CD4-positive, alpha-beta T cell treated with Interleukin-17A for 4 hours (primary cell): ENCODE results near the gene GRIA4.
"Not testable (repeated sequence)": the region's sequence is repeated elsewhere in the genome, so short reads cannot be mapped to it uniquely, and the experiment has no call there.

Source experiments
- DNase-seq: peaks from one replicate; pipeline ENCODE4 v3.0.0-alpha.2; 2020; ENCODE audit warnings: mixed read lengths

Gene GRIA4

DNA sequence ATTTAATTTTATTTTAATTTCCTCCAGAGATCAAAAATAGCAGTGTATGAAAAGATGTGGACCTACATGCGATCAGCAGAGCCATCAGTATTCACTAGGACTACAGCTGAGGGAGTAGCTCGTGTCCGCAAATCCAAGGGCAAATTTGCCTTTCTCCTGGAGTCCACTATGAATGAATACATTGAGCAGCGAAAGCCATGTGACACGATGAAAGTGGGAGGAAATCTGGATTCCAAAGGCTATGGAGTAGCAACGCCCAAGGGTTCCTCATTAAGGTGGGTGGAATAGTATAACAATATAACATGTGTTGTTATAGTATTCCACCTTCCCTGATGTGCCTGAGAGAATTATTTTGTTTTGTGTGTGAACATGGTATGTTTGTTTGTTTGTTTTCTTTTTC, 323.8 kb downstream of the GRIA4 start:
- no peak for DNase-seq

DNA sequence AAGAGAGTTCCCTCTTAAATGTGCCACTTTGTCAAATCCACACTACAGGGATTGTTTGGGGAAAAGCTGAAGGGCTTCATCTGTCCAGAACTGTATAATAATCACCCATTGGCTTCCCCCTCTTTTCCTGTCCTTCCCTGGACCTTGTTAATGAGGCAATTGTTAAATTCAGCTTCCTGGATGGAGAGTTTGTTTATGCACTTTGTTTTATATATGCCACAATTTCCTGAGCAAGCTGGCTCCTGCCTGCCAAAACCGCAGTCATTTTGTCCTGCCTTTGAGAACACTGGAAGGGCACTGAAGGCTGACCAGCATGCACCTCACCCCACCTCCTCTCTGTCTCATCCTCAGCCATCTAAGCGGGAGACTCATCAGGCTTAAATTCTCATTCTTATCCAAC, 325.9 kb downstream of the GRIA4 start:
- no peak for DNase-seq

DNA sequence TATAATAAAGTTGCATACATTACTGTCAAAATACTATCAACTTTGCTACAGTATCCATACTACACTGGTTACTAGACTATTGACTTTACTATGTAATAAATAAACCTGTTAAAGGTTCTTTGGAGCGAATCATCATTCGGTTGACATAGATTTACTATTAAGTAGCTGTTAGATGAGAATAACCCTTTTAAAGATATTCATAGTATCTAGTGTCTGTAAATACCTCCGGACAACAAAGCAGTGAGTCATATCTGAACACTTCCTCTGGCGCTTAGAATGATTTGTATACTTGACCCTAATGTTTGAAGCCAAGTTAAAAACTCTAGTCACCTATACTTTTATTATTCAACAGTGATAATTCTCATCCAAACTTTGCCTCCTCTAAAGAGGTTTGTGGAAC, 327.5 kb downstream of the GRIA4 start:
- DNase-seq, result no peak

DNA sequence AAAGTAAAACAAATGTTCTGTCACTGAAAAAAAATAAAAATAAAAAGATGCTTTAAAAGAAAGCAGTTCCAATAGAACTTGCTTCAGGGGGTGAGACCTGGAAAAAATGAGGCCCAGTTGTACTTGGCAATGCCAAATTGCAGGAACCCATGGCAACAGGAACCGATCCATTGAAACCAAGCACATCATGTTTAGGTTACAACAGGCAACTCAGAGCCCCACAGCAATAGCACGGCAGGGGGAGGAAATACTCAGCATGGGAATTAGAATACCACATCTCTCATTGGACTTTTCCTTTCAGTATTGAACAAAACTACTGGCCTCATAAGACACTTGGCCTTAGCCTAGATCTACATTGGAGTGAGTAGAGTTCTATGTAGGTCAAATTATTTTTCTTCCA, 327.9 kb downstream of the GRIA4 start:
- DNase-seq, result no peak

DNA sequence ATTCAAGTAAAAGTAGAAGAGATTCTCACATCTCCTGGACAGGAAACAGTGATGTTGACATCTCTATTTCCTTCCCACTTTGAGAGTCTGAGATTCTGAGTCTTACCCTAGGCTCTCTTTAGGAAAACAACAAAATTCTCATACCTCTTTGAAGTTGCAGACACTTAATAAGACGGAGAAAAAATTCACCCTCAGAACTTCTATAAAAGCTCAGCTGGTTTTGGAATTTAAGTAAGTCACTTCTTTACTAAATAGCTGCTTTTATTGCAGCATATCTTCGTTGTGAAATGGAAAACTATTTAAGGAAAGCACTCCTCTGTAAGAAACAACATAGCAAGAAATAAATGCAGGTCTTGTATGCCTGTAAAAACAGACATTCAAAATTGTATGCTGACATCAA, 333.0 kb downstream of the GRIA4 start:
- no peak for DNase-seq

DNA sequence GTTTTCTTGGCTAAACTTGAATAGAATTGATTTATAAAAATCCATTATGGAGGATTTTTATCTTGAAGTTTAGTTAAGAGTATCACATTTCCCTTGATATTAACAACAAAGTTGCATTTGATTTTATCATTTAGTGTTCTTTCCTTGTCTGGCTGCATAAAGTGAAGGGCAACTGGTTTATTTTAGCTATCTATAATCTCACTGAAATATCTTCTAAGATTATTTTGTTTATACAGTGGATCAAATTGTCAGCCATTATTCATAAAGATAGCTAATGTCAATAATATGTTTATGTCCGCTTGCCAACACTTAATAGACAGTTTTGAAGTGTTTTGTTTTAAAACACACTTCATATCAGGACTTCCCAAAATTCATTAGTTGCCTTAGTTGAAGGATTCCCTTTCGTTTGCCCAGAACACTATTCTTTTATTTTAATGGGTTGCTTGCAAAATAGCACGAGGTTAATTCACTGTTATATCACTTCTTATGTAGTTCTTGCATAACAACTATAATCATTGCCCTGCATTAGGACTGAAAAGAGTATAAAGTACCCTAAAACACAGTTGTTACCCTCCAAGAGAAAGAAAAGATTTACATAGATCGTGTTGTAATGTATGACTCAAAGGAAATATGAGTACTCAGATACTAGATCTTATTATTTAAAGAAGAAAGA, 339.2 kb downstream of the GRIA4 start:
- DNase-seq, result no peak

DNA sequence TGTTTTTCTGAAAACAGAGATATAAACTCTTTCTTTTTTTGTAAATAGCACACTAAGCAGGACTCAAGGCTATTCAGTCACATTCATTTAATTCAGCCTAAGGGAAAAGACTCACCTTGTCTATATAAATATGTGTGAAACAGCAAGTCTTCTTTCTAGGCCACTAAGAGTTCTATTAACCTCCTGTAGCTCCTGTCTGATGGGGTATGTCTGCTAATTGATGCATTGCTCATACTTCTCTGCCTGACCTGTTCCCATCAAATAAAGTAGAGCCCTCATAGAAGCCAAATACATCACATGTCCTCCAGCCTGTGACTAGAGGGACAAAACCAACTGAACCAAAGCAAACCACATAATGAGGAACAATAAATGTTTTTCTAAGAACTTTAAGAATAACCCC, 344.0 kb downstream of the GRIA4 start:
- DNase-seq, result no peak

DNA sequence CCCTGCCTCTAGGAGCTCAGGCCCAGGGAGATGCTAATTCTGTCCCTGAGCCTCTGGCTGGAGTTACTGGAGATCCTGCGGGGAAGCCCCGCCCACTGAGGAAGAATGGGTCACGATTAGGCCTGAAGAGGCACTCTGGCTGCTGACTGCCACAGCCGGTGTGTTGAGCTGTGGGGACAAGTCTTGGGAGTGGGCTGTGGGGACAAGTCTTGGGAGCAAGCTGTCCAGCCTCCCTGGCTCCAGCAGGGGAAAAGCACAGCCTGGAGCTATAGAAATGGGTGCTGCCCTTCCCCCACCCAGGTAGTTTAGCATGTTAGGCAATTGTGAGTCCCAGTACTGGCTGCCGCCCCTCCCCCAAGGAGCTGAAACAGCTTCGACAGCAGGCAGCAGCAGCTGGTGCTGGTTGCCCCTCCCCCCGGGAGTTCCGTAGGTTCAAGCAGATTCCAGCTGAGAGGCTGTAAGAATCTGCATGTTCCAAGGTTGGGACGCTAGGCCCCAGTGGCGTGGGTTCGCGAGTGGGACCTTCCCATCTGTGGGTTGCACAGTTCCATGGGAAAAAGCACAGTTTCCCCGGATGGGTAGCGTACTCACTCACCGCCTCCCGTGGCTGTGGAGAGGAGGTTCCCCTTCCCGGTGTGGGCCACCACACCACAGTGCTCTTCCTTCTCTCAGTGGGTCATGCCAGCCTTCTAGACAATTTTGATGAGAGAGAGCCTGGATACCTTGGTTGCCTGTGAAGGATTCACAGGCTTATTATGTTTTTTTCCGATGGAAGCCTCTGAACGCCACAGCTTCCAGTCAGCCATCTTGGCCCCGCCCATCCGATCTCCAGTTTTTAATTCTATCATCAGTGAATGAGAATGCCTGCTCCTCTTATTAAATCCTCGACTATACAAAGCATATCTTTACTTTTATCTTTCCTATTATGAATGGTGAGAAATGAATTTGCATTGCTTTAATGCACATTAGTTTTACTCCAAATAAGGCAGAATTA, 350.7 kb downstream of the GRIA4 start:
- DNase-seq, result no peak

DNA sequence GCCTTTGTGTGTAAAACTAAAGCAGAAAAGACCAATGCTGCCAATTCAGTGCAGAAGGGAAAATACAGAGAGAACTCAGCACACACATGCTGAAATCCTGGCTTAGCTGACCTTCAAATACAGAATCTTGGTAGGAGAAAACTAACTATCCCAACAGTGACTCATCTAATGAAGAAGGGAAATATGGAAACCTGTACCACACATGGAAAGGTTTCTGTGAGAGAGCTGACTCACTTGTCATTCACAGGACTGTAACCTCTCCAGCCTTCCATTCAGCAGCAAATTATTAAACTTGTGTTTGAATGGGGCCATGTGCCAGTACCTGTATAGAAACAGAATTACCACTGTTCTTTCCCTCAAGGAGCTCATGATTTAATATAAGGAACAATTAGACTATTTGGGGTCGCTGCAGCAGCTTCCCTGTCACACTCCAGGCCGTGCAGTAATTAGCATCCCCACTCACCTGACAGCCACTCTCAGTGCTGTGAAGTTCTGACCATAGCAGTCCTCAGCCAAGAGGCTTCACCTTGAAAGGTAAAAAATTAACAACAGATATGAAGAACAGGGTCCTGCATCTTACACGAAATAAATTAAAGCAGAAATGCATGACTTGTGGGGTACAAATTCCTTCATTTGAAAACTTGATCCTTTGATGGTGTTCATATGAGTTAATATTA, 358.3 kb downstream of the GRIA4 start:
- no peak for DNase-seq

DNA sequence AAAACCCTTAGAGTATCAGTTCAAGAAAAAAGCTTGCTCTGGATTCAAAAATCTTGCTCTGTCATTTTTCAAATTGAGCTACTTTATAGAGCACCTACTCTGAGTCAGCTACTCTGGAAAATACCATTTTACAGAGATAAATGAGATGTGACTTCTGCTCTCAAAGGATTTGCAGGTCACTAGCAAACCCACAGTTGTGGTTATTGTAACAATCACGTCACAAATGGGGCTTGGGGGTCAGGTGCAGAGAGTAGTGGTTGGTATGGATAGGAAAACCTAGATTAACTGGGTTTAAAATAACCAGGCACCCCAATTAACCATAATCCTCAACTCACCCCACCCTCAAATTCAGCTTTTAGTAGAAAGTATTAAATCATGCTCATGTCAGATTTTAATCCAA, 359.9 kb downstream of the GRIA4 start:
- DNase-seq, result no peak

DNA sequence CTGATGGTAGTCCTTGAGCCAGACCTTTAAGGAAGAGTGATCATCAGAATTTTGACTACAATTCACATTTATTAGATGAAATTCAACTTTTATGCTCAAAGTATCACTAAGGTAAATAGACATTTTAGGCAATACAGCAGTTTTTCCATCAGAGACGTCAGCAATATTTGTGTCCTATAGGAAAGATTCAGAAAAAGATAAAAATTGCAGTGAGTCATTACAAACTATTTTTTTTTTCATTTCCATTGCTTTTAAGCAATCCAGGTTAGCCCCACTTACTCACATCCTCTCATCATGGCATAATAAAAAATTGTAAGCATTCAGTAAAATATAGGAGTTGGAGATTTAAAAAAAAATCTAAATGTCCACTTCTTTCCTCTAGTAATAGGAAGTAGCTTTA, 365.3 kb downstream of the GRIA4 start:
- no peak for DNase-seq

DNA sequence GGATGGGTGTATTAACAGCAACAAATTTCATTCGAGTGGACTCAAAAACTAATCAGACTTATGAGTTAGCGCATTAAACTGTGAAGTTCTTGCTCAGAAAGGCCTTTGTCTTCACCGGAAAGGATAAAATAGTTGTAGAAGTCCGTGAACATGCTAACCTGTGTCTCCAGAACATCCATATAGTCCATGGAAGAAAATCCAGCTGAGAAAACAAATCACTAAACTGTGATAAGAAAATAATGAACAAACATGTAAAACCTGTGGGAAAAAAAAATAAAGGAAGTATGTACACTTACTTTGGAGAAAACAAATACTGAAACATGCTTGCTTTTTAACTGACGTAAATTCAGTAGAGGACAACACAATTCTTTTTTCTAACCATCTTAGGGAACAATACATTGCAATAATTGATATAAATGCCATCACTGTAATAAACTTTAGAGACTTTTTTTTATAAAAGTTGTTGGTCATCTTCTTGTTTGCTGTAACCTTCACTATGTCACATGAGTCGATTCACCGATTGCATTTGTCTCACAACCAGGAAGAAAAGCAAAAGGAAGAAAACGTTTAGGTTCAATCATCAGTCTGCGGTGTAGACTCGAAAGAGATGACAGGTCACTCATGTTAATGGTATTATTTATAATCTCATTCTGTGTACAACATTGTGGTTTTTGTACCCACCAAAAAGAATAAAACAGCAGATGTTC, 370.3 kb downstream of the GRIA4 start:
- no peak for DNase-seq

DNA sequence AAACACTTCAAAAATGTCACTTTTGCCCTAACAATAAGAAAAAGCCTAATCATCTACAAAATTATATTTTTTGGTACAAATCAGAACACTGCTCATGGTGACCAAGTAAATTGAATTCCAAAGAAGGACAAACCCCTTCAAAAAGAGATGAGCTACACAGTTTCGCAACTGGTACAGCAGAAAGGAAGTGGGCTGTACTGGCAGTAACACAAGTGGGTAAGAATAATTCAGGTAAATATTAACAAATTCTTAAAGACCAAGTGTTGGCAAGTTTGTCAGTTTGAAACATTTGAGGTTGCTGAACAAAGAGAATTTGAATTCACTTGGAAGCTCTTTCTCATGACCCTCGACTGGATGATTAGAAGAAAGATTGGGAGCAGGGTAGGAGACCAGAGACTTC, 376.7 kb downstream of the GRIA4 start:
- DNase-seq, result no peak

DNA sequence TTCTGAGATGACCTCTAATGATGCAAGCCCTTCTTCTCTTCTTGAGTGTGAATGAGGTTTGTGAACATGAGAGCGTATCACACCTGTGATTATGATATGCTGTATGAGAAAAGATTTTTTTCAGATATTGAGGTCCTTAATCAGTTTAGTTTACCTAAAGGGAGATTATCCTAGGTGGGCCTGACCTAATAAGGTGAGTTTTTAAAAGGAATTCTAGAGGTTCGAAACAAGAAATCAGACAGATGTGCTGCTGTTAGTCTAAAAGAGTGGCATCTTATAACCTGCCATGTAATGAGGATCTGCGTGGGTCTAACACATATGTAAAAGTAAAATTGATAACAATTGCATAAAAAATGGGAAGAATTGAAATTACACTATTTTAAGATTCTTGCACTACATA, 378.3 kb downstream of the GRIA4 start:
- DNase-seq, result no peak

DNA sequence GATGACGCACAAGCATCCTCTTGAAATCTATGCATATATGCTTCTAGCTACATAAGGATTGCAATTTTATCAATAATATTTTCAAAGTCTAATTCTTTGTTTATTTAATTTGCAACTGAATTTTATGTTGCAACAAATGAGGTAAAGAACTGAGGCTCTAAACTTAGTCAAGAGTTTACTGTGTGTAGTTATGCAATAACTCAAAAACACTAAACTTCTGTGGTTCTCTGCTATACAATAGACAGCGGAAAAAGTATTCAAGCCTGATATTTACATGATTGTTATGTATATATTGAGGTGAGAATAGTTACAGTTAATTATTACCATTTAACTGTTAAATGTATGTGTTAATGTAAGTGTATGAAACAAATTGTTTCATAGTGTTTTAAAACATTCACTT, 379.3 kb downstream of the GRIA4 start:
- DNase-seq, result no peak

DNA sequence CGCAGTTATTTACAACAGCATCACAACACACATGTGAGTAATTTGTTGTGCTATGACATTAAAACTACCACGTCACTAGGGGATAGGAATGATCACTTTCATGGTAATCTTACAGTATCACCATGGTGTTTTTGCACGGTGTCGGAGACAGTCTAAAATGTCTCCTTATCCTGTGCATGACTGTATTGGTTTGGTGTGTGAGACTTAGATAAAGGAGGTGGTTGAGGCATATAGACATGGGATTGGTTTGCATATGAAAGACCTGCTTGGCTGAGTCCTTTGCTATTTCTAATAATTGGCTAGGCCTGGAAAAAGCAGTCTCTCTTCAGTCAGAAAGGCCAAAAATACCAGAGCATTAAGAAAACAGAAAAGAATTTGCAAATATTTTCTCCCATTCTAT, 382.0 kb downstream of the GRIA4 start:
- no peak for DNase-seq

DNA sequence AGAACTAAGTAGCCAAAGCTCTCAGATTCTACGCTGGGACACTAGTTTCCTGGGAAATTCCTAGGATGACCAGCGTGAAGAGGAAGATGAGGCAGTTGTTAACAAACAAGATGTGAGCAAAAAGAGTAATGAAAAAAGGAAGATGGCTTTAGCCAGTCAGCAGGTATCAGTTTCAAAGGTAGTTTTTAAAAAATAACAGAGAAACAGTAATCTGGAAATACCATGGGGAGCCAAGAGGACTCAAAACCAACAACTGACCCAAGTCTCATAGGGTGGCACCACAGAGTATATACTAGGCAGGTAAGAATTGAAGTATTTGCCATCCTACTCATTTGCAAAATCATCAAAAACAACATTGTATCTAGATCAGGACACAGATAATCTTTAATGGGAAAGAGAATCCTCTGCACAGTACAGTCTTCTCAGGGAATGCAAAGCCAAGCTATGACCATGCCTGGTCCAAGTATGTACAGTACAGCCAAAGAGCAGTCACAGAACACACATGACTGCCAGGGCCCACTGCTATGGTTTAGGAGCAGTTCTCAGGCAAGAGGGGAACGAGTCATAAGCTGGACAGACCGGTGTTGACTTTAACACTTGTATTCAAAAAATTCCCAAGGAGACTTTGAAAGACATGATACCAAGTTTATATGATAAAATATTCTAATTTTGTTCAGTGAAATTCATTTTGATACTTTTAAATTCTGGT, 391.6 kb downstream of the GRIA4 start:
- no peak for DNase-seq

DNA sequence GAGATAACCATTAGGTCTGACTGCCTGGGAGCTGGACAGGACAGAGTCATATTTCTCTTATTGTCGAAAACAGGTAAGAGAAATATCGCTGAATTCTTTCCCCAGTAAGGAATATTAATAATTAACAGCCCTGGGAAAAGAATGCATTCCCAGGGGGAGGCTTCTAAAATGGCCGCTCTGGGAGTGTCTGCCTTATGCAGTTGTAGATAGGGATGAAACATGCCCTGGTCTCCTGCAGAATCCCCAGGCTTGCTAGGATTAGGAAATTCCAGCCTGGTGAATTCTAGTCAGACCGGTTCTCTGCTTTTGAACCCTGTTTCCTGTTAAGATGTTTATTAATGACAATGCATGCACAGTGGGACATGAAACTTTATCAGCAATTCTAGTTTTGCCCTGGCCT, 393.2 kb downstream of the GRIA4 start:
- not testable (repeated sequence) for DNase-seq

DNA sequence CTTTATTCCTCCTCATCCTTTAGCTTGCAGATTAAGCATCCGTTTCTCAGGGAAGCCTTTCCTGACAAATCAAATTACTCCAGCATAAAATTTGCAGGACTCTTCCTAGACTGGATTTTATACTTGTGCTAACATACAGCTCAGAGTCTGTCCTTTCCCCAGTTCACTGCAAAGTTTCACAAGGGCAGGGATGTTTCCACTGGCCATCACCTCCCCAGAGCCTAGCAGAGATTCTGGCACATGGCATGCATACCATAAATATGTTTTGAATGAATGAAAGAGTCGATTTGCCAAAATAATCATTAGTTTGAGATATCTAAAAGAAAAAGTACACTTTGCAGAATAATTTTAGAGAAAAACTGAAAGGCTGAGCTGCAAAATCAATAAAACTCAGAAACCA, 401.6 kb downstream of the GRIA4 start:
- DNase-seq, result no peak

DNA sequence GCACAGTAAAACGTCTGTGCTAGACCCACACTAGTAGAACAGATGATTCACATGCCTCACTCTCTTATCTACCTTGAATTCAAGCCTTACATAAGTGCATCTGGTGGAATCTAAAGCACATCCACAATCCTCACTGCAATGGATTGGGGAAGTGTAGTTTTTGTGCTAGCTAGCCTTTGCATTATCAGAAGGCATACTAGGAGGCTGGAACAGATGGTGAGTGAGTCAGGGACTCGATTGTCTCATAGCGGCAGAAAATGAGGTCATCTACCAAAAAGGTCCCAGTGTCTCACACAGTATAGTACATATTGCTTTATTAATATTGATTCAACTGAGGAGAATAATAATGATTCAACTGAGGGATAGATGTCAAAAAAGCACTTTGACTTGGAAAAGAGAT, 402.9 kb downstream of the GRIA4 start:
- DNase-seq, result no peak

DNA sequence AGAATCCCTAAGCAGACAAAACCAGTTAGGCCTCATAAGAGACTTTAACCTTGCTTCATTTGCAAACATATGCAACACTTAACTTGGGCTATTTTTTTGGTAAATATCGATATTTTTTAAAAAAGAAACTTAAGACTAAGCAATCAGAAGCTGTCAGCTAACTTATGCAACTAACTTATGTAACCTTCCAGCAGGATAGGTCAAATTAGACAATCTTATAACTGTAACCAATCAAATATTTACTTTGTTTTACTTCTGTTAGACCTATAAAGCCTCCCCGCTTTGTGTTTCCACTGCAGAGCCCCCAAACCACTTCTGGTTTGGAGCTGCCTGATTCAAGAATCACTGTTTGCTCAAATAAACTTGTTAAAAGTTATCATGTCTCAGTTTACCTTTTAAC, 404.2 kb downstream of the GRIA4 start:
- no peak for DNase-seq

DNA sequence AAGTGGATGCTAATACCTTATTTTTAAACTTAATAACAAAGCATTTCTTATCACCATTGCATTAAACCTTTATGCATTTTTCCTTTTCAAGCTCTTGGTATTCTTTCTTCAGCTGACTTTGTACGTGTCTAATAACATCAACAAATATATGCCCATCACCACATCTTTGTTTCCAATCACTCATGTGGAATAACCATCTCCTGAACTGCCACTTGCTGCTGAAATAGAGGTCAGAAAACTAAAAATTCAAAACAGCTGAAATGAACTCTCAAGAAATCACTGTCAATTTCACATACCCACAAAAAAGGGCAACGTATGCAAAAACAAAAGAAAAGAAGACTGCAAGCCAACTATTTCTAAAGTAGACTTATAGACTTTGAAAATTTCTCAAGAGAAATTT, 404.7 kb downstream of the GRIA4 start:
- no peak for DNase-seq

DNA sequence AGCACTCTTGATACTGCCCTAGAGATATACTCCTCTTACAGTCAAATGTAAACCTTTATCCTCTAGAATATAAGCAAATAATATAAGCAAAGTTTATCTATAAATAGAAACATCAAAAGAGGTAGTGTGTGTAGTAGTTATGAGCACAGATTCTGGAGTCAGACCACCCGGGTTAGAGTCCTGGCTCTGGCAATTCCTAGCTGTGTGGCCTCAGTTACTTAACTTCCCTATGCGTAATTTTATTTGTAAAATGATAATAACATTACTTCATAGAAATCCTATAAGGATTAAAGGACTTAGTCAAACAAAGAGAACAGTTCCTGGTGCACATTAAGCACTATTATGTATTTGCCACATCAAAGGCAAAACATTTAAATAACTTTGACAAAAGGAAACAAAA, 405.2 kb downstream of the GRIA4 start:
- no peak for DNase-seq
